Middle frontal gyrus (tissue), 1 donor: ENCODE results near the gene PAM16.
"Not testable (repeated sequence)": the region's sequence is repeated elsewhere in the genome, so short reads cannot be mapped to it uniquely, and the experiment has no call there.

Experiments used
- DNase-seq: peaks from one replicate; pipeline ENCODE4 v3.0.0-alpha.2; 2015; ENCODE audit warnings: low spot score; ENCODE audit errors: extremely low spot score

Gene PAM16

GRCh38 chr16:4336701-4337539 lies 14.2 kb downstream of the PAM16 start:
- DNase-seq: no peak

GRCh38 chr16:4334724-4335495 lies 16.2 kb downstream of the PAM16 start:
- no peak for DNase-seq

GRCh38 chr16:4333714-4334113 lies 17.4 kb downstream of the PAM16 start:
- DNase-seq: not testable (repeated sequence)

GRCh38 chr16:4333308-4333638 lies 17.8 kb downstream of the PAM16 start:
- DNase-seq: no peak

GRCh38 chr16:4332623-4333307 lies 18.4 kb downstream of the PAM16 start:
- no peak for DNase-seq

- DNase-seq: no peak
These were observed 19.0 kb downstream of the PAM16 start for GRCh38 chr16:4332083-4332482.

- DNase-seq: no peak
These were observed 20.7 kb downstream of the PAM16 start for GRCh38 chr16:4330277-4330874.

GRCh38 chr16:4328782-4329775 lies 22.0 kb downstream of the PAM16 start:
- DNase-seq: no peak

GRCh38 chr16:4328046-4328781 lies 22.9 kb downstream of the PAM16 start:
- no peak for DNase-seq

GRCh38 chr16:4327386-4328045 lies 23.6 kb downstream of the PAM16 start:
- no peak for DNase-seq

- DNase-seq: no peak
These were observed 25.8 kb downstream of the PAM16 start for GRCh38 chr16:4325253-4325758.

- DNase-seq: no peak
These were observed 26.4 kb downstream of the PAM16 start for GRCh38 chr16:4324492-4325252.

GRCh38 chr16:4323845-4324488 lies 27.2 kb downstream of the PAM16 start:
- DNase-seq: no peak

- no peak for DNase-seq
These were observed 27.9 kb downstream of the PAM16 start for GRCh38 chr16:4323071-4323844.

- DNase-seq: no peak
These were observed 28.7 kb downstream of the PAM16 start for GRCh38 chr16:4322121-4323052.
